H9 (cell line): ENCODE measurements around the gene SLC47A2. TPM values are rescaled to one million over a fixed set of nuclear protein-coding genes. Genes with fewer than 3 reads are reported as not detected.

Source experiments
- DNase-seq: peaks from one replicate; pipeline ENCODE4 v3.0.0-alpha.2; 2017
- H2AFZ ChIP-seq: one replicate; pipeline ENCODE4 v1.6.1; 2013; ENCODE audit warnings: mild to moderate bottlenecking, low read length, control low read depth, moderate library complexity
- H2AK5ac ChIP-seq: 2 replicates; pipeline ENCODE4 v1.6.1; 2013; ENCODE audit warnings: low read length, control low read depth, mixed read lengths; ENCODE audit not compliant: insufficient read length
- H2BK120ac ChIP-seq: one replicate; pipeline ENCODE4 v1.6.1; 2013; ENCODE audit warnings: low read depth, mild to moderate bottlenecking, low read length, control low read depth, inconsistent platforms; ENCODE audit not compliant: poor library complexity, severe bottlenecking
- H2BK12ac ChIP-seq: 2 replicates; pipeline ENCODE4 v1.6.1; 2013; ENCODE audit warnings: low read length, control low read depth, mixed read lengths, low read depth; ENCODE audit not compliant: insufficient read length
- H2BK15ac ChIP-seq: 2 replicates; pipeline ENCODE4 v1.6.1; 2013; ENCODE audit warnings: low read depth, low read length, control low read depth
- H2BK20ac ChIP-seq: one replicate; pipeline ENCODE4 v1.6.1; 2013; ENCODE audit warnings: low read depth, mild to moderate bottlenecking, low read length, control low read depth, inconsistent platforms; ENCODE audit not compliant: poor library complexity, severe bottlenecking
- H2BK5ac ChIP-seq: 2 replicates; pipeline ENCODE4 v1.6.1; 2013; ENCODE audit warnings: low read length, control low read depth, mixed read lengths; ENCODE audit not compliant: insufficient read length
- H3K14ac ChIP-seq: 2 replicates; pipeline ENCODE4 v1.6.1; 2013; ENCODE audit warnings: low read length, control low read depth; ENCODE audit not compliant: insufficient read depth
- H3K18ac ChIP-seq: 2 replicates; pipeline ENCODE4 v1.6.1; 2013; ENCODE audit warnings: low read depth, mild to moderate bottlenecking, mixed read lengths, low read length, control low read depth; ENCODE audit not compliant: insufficient read length
- H3K23ac ChIP-seq: 2 replicates; pipeline ENCODE4 v1.6.1; 2013; ENCODE audit warnings: low read length, control low read depth, mixed read lengths, low read depth; ENCODE audit not compliant: insufficient read length
- H3K23me2 ChIP-seq: 2 replicates; pipeline ENCODE4 v1.6.1; 2013; ENCODE audit warnings: low read depth, mild to moderate bottlenecking, mixed read lengths, low read length, control low read depth; ENCODE audit not compliant: insufficient read length, poor library complexity, severe bottlenecking
- H3K27ac ChIP-seq: 2 replicates; pipeline ENCODE4 v1.5.1; 2013; ENCODE audit warnings: low read length, control low read depth, mixed read lengths, low read depth; ENCODE audit not compliant: insufficient read length
- H3K27me3 ChIP-seq: 2 replicates; pipeline ENCODE4 v1.6.1; 2013; ENCODE audit warnings: low read length, control low read depth, inconsistent platforms; ENCODE audit not compliant: insufficient read depth
- H3K4ac ChIP-seq: 2 replicates; pipeline ENCODE4 v1.6.1; 2013; ENCODE audit warnings: low read depth, mild to moderate bottlenecking, control low read depth, inconsistent platforms, low read length, moderate library complexity
- H3K4me1 ChIP-seq: 2 replicates; pipeline ENCODE4 v1.6.1; 2013; ENCODE audit warnings: low read length, control low read depth, inconsistent platforms; ENCODE audit not compliant: insufficient read depth
- H3K4me2 ChIP-seq: 2 replicates; pipeline ENCODE4 v1.6.1; 2013; ENCODE audit warnings: low read length, control low read depth, mixed read lengths; ENCODE audit not compliant: insufficient read length, insufficient read depth
- H3K56ac ChIP-seq: 2 replicates; pipeline ENCODE4 v1.6.1; 2013; ENCODE audit warnings: low read depth, mild to moderate bottlenecking, mixed read lengths, low read length, control low read depth; ENCODE audit not compliant: insufficient read length
- H3K79me1 ChIP-seq: 2 replicates; pipeline ENCODE4 v1.6.1; 2013; ENCODE audit warnings: low read depth, mild to moderate bottlenecking, moderate library complexity, low read length, control low read depth, inconsistent platforms; ENCODE audit not compliant: insufficient read depth, poor library complexity, severe bottlenecking
- H3K79me2 ChIP-seq: 2 replicates; pipeline ENCODE4 v1.6.1; 2013; ENCODE audit warnings: low read length, control low read depth, inconsistent platforms; ENCODE audit not compliant: insufficient read depth
- H3K9ac ChIP-seq: 2 replicates; pipeline ENCODE4 v1.6.1; 2013; ENCODE audit warnings: low read length, control low read depth, mixed read lengths; ENCODE audit not compliant: insufficient read length; ENCODE audit errors: extremely low read depth
- H3K9me3 ChIP-seq: one replicate; pipeline ENCODE4 v1.6.1; 2013; ENCODE audit warnings: low read depth, low read length, inconsistent platforms; ENCODE audit not compliant: control insufficient read depth
- H3T11ph ChIP-seq: one replicate; pipeline ENCODE4 v1.6.1; 2013; ENCODE audit warnings: mild to moderate bottlenecking, low read length, control low read depth, inconsistent platforms
- H4K20me1 ChIP-seq: one replicate; pipeline ENCODE4 v1.6.1; 2013; ENCODE audit not compliant: control insufficient read depth, insufficient read length, insufficient read depth
- H4K5ac ChIP-seq: 2 replicates; pipeline ENCODE4 v1.6.1; 2013; ENCODE audit warnings: low read depth, mild to moderate bottlenecking, mixed read lengths, low read length, control low read depth; ENCODE audit not compliant: insufficient read length
- H4K8ac ChIP-seq: replicated peaks from 2 replicates; pipeline ENCODE4 v1.6.1; 2013; ENCODE audit warnings: low read length, control low read depth, mixed read lengths, low read depth; ENCODE audit not compliant: insufficient read length
- H4K91ac ChIP-seq: 2 replicates; pipeline ENCODE4 v1.6.1; 2013; ENCODE audit warnings: low read depth, mild to moderate bottlenecking, moderate library complexity, mixed read lengths, low read length, control low read depth; ENCODE audit not compliant: insufficient read length
- H3K27ac Mint-ChIP-seq, 3 experiments: 2 replicates in 2 of 3; 3 replicates in 1 of 3; pipeline ENCODE4 v1.8.0; 2020 to 2021; ENCODE audit warnings: mixed read lengths in 3 of 3, mild to moderate bottlenecking in 1 of 3, moderate library complexity in 1 of 3
- H3K27me3 Mint-ChIP-seq: 2 replicates; pipeline ENCODE4 v1.8.0; 2021; ENCODE audit warnings: low read depth, mild to moderate bottlenecking, moderate library complexity, mixed read lengths
- H3K36me3 Mint-ChIP-seq, 3 experiments: 2 replicates in 2 of 3; 3 replicates in 1 of 3; pipeline ENCODE4 v1.8.0; 2020 to 2021; ENCODE audit warnings: low read depth in 3 of 3, mixed read lengths in 3 of 3; ENCODE audit not compliant: insufficient read depth in 1 of 3
- H3K4me1 Mint-ChIP-seq, 2 experiments: 2 replicates each; pipeline ENCODE4 v1.8.0; 2020; ENCODE audit warnings: mixed read lengths in 2 of 2
- H3K4me3 Mint-ChIP-seq, 2 experiments: 2 replicates in 1 of 2; 3 replicates in 1 of 2; pipeline ENCODE4 v1.8.0; 2020 to 2021; ENCODE audit warnings: mild to moderate bottlenecking in 2 of 2, mixed read lengths in 2 of 2, moderate library complexity in 1 of 2
- H3K9me3 Mint-ChIP-seq, 2 experiments: 2 replicates in 1 of 2; 3 replicates in 1 of 2; pipeline ENCODE4 v1.8.0; 2020; ENCODE audit warnings: mild to moderate bottlenecking in 2 of 2, mixed read lengths in 2 of 2, moderate library complexity in 1 of 2
- WGBS: extraction: QIAGEN DNeasy Blood & Tissue Kit; methylation state at CpG from one replicate; pipeline ENCODE4 v1.1.7; 2013; ENCODE audit warnings: missing lambda C conversion rate, low lambda C conversion rate, mixed read lengths; ENCODE audit not compliant: insufficient read length; ENCODE audit errors: extremely low coverage; 5-methylcytosine and 5-hydroxymethylcytosine counted together
- total RNA-seq: library from RNA; stranded (reverse); gene quantifications from 2 replicates; pipeline ENCODE4 v1.2.1, GENCODE V29; 2021
- TF ChIP-seq, protein P1 (sequence below): fragments of 200-600 bp; sonication (generic); conservative IDR thresholded peaks from 3 replicates; pipeline ENCODE4 v1.8.0; 2021; ENCODE audit warnings: antibody characterized with exemption, mild to moderate bottlenecking

SLC47A2 gene
- total RNA-seq, 1 experiment from 2014 or later, result not detected

DNA sequence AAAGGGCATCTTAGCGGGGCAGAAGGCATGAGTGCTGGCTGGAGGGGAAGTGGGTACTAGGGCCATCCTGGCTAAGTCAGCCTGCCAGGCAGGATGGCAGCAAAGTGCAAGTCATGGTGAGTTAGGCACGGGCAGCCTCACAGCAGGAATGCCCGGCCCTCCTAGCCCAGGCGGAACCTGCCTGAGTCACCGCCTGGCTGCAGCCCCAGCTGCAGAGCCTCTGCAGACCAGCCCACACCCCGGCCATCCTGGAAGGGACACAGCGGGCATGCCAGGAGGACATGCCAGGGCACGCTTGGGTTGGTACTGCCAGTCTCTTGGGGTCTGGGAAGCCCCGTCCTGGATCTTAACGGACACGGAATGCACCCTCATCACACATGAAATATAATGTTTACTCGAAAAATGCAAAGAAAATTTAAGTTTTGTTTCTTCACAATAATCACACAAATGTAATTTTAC lies 36.7 kb upstream of the SLC47A2 start:
- WGBS, result no CpG with 5 or more reads among the region's 12 CpGs
- H2BK15ac ChIP-seq, result no peak overlapping the region
- Mint-ChIP-seq H3K27ac (peak overlapping the region in 1 of 3 experiments; percentile 57; a peak in 1 of 7 replicates), H3K9me3 (no peaks in the 10 kb centered on the region), H3K4me3 (no peak overlapping the region), H3K27me3 (peaks cover 3% of the 10 kb centered on the region), H3K4me1 (peaks cover 12 to 21% of the 10 kb centered on the region in 2 experiments), H3K36me3 (no peaks in the 10 kb centered on the region)
- H2AK5ac ChIP-seq, result no peak overlapping the region
- H3K56ac ChIP-seq, result no peak overlapping the region
- H3K18ac ChIP-seq, result no peak overlapping the region
- H3K4me2 ChIP-seq, result no peak overlapping the region
- no peak overlapping the region for H2AFZ ChIP-seq
- no peaks in the 10 kb centered on the region for H3K23me2 ChIP-seq
- no peak overlapping the region for H3K4ac ChIP-seq
- no peak overlapping the region for H4K5ac ChIP-seq
- no peak overlapping the region for H3K9ac ChIP-seq
- H4K20me1 ChIP-seq, result no peaks in the 10 kb centered on the region
- H2BK12ac ChIP-seq, result no peak overlapping the region
- H2BK20ac ChIP-seq, result no peak overlapping the region
- no peak overlapping the region for H2BK120ac ChIP-seq
- H3K9me3 ChIP-seq, result no peaks in the 10 kb centered on the region
- no peak overlapping the region for H3K23ac ChIP-seq
- H4K91ac ChIP-seq, result no peak overlapping the region
- H3K4me1 ChIP-seq, result no peaks in the 10 kb centered on the region
- DNase-seq, result peak; percentile 71
- no peak overlapping the region for H3K14ac ChIP-seq
- TF ChIP-seq, protein P1, sequence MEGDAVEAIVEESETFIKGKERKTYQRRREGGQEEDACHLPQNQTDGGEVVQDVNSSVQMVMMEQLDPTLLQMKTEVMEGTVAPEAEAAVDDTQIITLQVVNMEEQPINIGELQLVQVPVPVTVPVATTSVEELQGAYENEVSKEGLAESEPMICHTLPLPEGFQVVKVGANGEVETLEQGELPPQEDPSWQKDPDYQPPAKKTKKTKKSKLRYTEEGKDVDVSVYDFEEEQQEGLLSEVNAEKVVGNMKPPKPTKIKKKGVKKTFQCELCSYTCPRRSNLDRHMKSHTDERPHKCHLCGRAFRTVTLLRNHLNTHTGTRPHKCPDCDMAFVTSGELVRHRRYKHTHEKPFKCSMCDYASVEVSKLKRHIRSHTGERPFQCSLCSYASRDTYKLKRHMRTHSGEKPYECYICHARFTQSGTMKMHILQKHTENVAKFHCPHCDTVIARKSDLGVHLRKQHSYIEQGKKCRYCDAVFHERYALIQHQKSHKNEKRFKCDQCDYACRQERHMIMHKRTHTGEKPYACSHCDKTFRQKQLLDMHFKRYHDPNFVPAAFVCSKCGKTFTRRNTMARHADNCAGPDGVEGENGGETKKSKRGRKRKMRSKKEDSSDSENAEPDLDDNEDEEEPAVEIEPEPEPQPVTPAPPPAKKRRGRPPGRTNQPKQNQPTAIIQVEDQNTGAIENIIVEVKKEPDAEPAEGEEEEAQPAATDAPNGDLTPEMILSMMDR, result no peak
- no peak overlapping the region for H3K27ac ChIP-seq
- no peak overlapping the region for H3T11ph ChIP-seq
- H4K8ac ChIP-seq, result no peak overlapping the region
- H3K79me2 ChIP-seq, result no peaks in the 10 kb centered on the region
- H3K27me3 ChIP-seq, result no peaks in the 10 kb centered on the region
- H3K79me1 ChIP-seq, result no peaks in the 10 kb centered on the region
- H2BK5ac ChIP-seq, result no peak overlapping the region
